Measurements from ENCODE around the gene BATF.
"Not testable (repeated sequence)": the region's sequence is repeated elsewhere in the genome, so short reads cannot be mapped to it uniquely, and the experiment has no call there.

The BATF gene, protein sequence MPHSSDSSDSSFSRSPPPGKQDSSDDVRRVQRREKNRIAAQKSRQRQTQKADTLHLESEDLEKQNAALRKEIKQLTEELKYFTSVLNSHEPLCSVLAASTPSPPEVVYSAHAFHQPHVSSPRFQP

DNA sequence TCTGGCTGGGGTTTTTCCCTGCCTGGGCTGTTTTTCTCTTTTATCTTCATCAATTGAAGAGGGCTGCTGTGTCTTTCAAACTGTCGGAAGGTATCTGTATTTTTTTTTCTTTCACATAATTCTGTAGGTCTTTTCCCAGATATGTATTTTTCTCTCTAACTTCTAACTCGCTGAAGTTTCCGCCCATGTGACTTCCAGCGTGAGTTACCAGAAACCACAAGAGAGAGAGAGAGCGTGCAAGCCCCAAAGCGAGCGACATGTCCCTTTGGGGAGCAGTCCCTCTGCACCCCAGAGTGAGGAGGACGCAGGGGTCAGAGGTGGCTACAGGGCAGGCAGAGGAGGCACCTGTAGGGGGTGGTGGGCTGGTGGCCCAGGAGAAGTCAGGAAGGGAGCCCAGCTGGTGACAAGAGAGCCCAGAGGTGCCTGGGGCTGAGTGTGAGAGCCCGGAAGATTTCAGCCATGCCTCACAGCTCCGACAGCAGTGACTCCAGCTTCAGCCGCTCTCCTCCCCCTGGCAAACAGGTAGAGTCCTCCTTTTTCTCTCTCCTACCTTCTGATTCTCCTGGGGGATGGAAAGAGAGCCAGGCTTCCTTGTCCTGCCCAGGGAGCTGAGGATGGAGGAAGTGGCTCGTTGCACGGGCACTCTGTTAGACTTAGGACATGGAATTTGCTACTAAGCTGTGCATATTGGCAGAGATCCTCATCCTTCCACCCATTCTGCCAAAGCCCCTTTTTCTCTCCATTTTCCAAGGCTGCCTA lies at the start of gene BATF:
Gene BATF, plus strand, starts transcription at position 246 of the 759 bp plus-strand sequence. Its CDS starts 214 bp downstream, at position 460.
- H3K27ac ChIP-seq = no peak within 1 kb of the TSS

DNA sequence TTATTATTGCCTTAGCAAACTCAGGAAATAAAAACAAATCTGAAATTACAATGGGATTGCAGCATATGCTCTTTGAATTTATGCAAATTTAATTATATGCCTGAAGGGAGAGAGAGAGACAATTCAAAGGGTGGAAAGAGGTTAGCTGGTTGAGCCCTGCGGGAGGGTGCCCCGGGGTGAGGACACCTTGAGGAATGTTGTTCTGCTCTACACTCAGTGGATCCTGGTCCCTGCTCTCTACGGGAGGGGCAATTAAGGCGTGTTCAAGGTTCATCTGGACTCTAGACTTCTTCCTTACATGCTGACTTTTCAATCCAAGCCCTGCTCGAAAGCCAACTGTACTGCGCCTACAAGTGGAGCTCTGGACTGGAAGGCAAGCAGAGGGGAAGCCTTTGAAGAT lies 48.1 kb upstream of the BATF start:
- peaks cover 32% of the 10 kb centered on the region; the same call in 1 of the 2 replicates for H3K36me3 ChIP-seq (ENCODE audit: insufficient read depth, low read length)

More for the DNA sequence above, at the start of gene BATF:
- H3K36me3 ChIP-seq (ENCODE audit: insufficient read depth, low read length) = no peaks in the 10 kb centered on the region
- no peak for TF ChIP-seq FOXP2 (optimal IDR thresholded peaks at IDR 0.05; ENCODE audit: control extremely low read depth, extremely low read length, insufficient read depth)
- no peak for TF ChIP-seq POLR2AphosphoS5 (IDR thresholded peaks at IDR 0.05; ENCODE audit: borderline replicate concordance, low read depth, low read length)
- DNase-seq (ENCODE audit: low read depth, low spot score) = no peak
- H3K9ac ChIP-seq (ENCODE audit: insufficient read length) = no peak within 1 kb of the TSS
- H3K9me3 ChIP-seq (ENCODE audit: low read depth, low read length) = no peaks in the 10 kb centered on the region
- H3K4me3 ChIP-seq = no peak within 1 kb of the TSS

DNA sequence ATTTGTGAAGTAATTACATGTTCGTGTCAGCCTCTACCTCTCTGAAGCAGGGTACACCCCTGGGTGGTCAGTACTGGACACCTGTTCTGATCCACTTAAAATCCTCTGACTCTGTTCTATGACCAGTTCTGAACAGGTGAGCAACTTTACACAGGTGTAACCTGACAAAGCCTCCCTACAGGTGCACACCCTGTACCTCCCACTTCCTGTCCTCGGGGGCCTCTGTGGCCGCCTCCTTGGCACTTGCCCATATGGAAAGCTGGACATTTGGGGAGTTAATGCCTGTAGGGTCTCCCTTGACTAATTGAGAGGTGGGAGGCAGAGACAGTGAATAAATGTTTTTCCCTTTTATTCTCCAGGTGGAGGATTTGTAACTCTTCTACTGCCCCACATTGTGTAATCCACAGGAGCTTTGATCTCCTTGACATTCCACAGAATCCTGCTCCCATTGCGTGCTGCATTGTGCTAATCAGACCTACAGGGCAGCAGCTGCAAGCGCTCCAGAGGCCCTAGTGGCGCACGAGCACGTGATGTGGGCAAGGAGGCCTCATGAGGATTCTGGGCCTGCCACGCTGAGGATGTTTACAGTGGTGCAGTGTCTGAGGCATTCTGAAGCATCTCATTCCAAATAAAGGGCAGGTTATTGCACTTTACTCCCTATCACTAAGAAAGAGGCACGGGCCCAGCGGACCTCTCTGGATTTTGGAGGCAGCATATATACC lies 45.8 kb upstream of the BATF start:
- H3K27ac ChIP-seq = no peak overlapping the region
- no peak overlapping the region for H3K9ac ChIP-seq (ENCODE audit: insufficient read length)
- TF ChIP-seq FOXP2 (optimal IDR thresholded peaks at IDR 0.05; ENCODE audit: control extremely low read depth, extremely low read length, insufficient read depth) (no peak), POLR2AphosphoS5 (IDR thresholded peaks at IDR 0.05; ENCODE audit: borderline replicate concordance, low read depth, low read length) (no peak), EZH2 (IDR thresholded peaks at IDR 0.05) (no peak)
- H3K9me3 ChIP-seq (ENCODE audit: low read depth, low read length) = no peaks in the 10 kb centered on the region
- H3K4me3 ChIP-seq = no peak overlapping the region
- DNase-seq (ENCODE audit: low read depth, low spot score) = no peak
- peaks cover 10% of the 10 kb centered on the region; the same call in 1 of the 2 replicates for H3K36me3 ChIP-seq (ENCODE audit: insufficient read depth, low read length)

More for the DNA sequence above, 48.1 kb upstream of the BATF start:
- H3K9ac ChIP-seq (ENCODE audit: insufficient read length); H3K4me3 ChIP-seq; DNase-seq (ENCODE audit: low read depth, low spot score); H3K27ac ChIP-seq; H3K9me3 ChIP-seq (ENCODE audit: low read depth, low read length): not testable (repeated sequence)

DNA sequence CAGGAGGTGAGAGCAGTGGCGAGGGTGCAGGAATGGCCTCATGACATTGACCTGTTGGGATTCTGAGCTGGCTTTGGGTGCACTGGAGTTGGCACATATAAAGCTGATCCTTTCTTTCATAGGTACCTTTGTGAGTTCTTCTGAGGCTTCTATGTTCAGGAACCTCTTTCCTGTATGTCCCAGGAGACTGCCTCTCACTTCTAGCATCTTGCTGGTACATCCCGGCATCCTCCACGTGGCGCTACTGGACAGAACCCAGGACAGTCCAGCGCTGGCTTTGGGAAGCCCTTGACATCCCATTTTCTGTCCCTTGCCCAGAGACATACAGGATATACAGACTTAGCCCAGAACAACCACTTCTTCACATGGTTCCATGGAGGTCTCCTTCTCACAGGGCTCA lies 44.4 kb upstream of the BATF start:
- no peak for TF ChIP-seq EZH2 (IDR thresholded peaks at IDR 0.05)
- TF ChIP-seq FOXP2 (optimal IDR thresholded peaks at IDR 0.05; ENCODE audit: control extremely low read depth, extremely low read length, insufficient read depth) = no peak
- TF ChIP-seq POLR2AphosphoS5 (IDR thresholded peaks at IDR 0.05; ENCODE audit: borderline replicate concordance, low read depth, low read length) = no peak
- DNase-seq (ENCODE audit: low read depth, low spot score) = no peak
- H3K36me3 ChIP-seq (ENCODE audit: insufficient read depth, low read length) = no peaks in the 10 kb centered on the region
- no peak overlapping the region for H3K9ac ChIP-seq (ENCODE audit: insufficient read length)
- H3K27ac ChIP-seq = no peak overlapping the region
- H3K4me3 ChIP-seq = no peak overlapping the region
- no peaks in the 10 kb centered on the region for H3K9me3 ChIP-seq (ENCODE audit: low read depth, low read length)

DNA sequence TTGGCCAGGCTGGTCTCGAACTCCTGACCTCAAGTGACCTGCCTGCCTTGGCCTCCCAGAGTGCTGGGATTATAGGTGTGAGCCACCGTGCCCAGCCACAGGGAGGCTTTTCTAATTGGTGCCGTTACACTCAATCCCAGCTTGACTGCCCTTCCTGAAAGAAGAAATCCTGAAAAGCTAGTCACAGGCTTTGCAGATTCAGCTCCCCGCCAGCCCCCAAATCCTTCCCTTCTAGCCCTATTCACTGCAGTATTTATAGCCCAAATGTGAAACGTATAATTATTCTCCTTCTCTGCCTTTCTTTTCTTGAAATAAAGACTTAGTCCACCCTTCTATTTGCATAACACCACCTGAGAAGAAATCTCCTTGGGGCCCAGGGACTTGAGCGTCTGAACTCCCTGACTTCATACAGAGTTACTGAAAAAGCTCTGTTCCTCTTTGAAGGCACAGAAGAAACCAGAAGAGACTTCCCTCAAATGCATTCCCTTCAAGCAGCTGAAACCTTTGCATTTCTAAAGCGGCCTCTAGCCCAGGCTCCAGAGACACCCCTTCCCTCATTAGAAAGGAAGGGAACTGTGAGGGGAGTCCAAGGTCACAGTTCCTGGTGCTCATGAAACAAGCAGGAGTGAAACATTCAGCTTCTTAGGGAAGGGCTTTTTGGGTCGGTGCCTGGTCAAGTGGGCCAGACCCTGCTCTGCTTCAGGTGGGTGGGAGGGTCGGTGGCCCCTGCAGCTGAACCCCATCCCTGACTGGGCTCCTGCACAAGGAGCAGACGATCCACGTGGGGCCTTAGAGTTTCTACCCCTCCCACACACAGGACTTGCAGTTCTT lies 42.3 kb upstream of the BATF start:
- H3K9ac ChIP-seq (ENCODE audit: insufficient read length) = no peak overlapping the region
- no peak for DNase-seq (ENCODE audit: low read depth, low spot score)
- H3K27ac ChIP-seq = no peak overlapping the region
- no peak overlapping the region for H3K4me3 ChIP-seq
- no peaks in the 10 kb centered on the region for H3K36me3 ChIP-seq (ENCODE audit: insufficient read depth, low read length)
- TF ChIP-seq EZH2 (IDR thresholded peaks at IDR 0.05) = no peak
- no peak for TF ChIP-seq FOXP2 (optimal IDR thresholded peaks at IDR 0.05; ENCODE audit: control extremely low read depth, extremely low read length, insufficient read depth)
- TF ChIP-seq POLR2AphosphoS5 (IDR thresholded peaks at IDR 0.05; ENCODE audit: borderline replicate concordance, low read depth, low read length) = no peak
- no peaks in the 10 kb centered on the region for H3K9me3 ChIP-seq (ENCODE audit: low read depth, low read length)

DNA sequence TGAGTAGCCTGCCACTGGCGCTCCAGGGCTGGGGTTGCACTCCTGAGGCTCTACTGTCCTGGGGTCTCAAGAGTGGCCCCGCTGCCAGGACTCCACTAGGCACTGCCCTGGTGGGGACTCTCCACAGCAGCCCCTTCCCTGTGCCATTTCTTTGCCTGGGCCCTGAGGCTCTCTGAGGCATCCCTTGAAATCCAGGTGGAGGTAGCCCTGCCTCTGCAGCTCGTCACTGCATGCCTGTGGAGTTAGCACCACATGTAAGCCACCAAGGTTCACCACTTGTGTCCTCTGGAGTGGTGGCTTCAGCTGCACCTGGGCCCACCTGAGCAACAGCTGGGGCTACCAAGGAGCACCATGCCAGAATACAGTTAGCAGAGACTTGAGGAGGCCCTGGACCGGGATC lies 39.9 kb upstream of the BATF start:
- no peak for TF ChIP-seq FOXP2 (optimal IDR thresholded peaks at IDR 0.05; ENCODE audit: control extremely low read depth, extremely low read length, insufficient read depth)
- no peak for TF ChIP-seq POLR2AphosphoS5 (IDR thresholded peaks at IDR 0.05; ENCODE audit: borderline replicate concordance, low read depth, low read length)
- TF ChIP-seq EZH2 (IDR thresholded peaks at IDR 0.05) = no peak
- Histone ChIP-seq H3K36me3 (ENCODE audit: insufficient read depth, low read length) (no peaks in the 10 kb centered on the region), H3K27ac (no peak overlapping the region), H3K9me3 (ENCODE audit: low read depth, low read length) (no peaks in the 10 kb centered on the region), H3K4me3 (no peak overlapping the region), H3K9ac (ENCODE audit: insufficient read length) (no peak overlapping the region)
- no peak for DNase-seq (ENCODE audit: low read depth, low spot score)

DNA sequence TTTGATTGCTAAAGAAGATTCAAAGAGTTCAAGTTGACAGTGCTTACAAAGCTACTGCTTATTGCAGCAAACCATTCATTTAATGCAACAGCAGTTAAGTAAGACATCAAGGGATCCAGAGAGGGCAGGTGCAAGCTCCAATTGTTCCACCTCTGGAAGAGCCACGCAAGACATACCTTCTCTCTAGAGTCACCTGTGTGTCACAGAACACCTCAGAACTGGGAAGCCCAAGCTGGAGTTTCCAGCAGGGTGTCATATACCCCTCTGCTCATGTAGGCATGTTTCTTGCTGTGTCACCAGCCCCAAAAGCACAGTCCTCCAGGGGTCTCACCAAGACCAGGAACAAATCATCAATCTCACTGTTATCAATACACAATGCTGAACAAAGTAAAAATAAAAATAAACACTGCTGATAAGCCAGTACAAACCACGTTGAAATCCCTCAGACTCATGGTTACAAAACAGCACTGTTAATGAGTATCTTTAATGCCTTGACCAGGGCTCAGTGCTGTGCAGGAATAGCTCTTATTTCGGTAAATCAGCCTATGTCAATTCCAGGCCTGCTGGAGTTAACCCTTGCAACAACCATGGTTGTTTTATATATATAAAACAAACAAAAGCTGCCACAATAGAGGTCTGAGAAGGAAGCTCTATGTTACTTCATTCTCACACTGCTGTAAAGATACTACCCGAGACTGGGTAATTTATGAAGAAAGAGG lies 37.4 kb upstream of the BATF start:
- TF ChIP-seq EZH2 (IDR thresholded peaks at IDR 0.05) (no peak), POLR2AphosphoS5 (IDR thresholded peaks at IDR 0.05; ENCODE audit: borderline replicate concordance, low read depth, low read length) (no peak), FOXP2 (optimal IDR thresholded peaks at IDR 0.05; ENCODE audit: control extremely low read depth, extremely low read length, insufficient read depth) (no peak)
- no peaks in the 10 kb centered on the region for H3K9me3 ChIP-seq (ENCODE audit: low read depth, low read length)
- no peak for DNase-seq (ENCODE audit: low read depth, low spot score)
- no peaks in the 10 kb centered on the region for H3K36me3 ChIP-seq (ENCODE audit: insufficient read depth, low read length)
- no peak overlapping the region for H3K4me3 ChIP-seq
- H3K27ac ChIP-seq = no peak overlapping the region
- no peak overlapping the region for H3K9ac ChIP-seq (ENCODE audit: insufficient read length)

Data from SK-N-MC (cell line).